Measurements from ENCODE around the gene MKLN1.
"Not testable (repeated sequence)": the region's sequence is repeated elsewhere in the genome, so short reads cannot be mapped to it uniquely, and the experiment has no call there.

The MKLN1 gene

GRCh38 chr7:131403322-131403721 lies 75.6 kb downstream of the MKLN1 start:
- peaks cover 32% of the 10 kb centered on the region for H3K36me3 ChIP-seq (ENCODE audit: control insufficient read depth, insufficient read depth, low read length)
- H3K4me3 ChIP-seq (ENCODE audit: low read depth, low read length): no peak overlapping the region
- peaks cover 26% of the 10 kb centered on the region for H3K4me1 ChIP-seq (ENCODE audit: control insufficient read depth, insufficient read depth, low read length)
- H3K27me3 ChIP-seq (ENCODE audit: control insufficient read depth, insufficient read depth, low read length): no peaks in the 10 kb centered on the region
- H3K27ac ChIP-seq (ENCODE audit: low read depth, low read length): no peak overlapping the region
- no peak overlapping the region for H3K9ac ChIP-seq (ENCODE audit: low read depth, low read length)
- H3K9me3 ChIP-seq (ENCODE audit: control insufficient read depth, insufficient read depth, low read length): peaks cover 4% of the 10 kb centered on the region; the same call in 1 of the 2 replicates

- Histone ChIP-seq H3K9me3 (ENCODE audit: control insufficient read depth, insufficient read depth, low read length) (peaks cover 4% of the 10 kb centered on the region; the same call in 1 of the 2 replicates), H3K4me3 (ENCODE audit: low read depth, low read length) (no peak overlapping the region), H3K4me1 (ENCODE audit: control insufficient read depth, insufficient read depth, low read length) (peaks cover 37% of the 10 kb centered on the region), H3K27ac (ENCODE audit: low read depth, low read length) (no peak overlapping the region), H3K9ac (ENCODE audit: low read depth, low read length) (no peak overlapping the region), H3K36me3 (ENCODE audit: control insufficient read depth, insufficient read depth, low read length) (peaks cover 24% of the 10 kb centered on the region), H3K27me3 (ENCODE audit: control insufficient read depth, insufficient read depth, low read length) (no peaks in the 10 kb centered on the region)
Observed at GRCh38 chr7:131404226-131404911, 76.7 kb downstream of the MKLN1 start.

GRCh38 chr7:131409129-131409766 lies 81.6 kb downstream of the MKLN1 start:
- H3K9me3 ChIP-seq (ENCODE audit: control insufficient read depth, insufficient read depth, low read length): no peaks in the 10 kb centered on the region
- H3K4me1 ChIP-seq (ENCODE audit: control insufficient read depth, insufficient read depth, low read length): peaks cover 59% of the 10 kb centered on the region
- H3K27ac ChIP-seq (ENCODE audit: low read depth, low read length): peak overlapping the region; percentile 84
- no peaks in the 10 kb centered on the region for H3K27me3 ChIP-seq (ENCODE audit: control insufficient read depth, insufficient read depth, low read length)
- H3K4me3 ChIP-seq (ENCODE audit: low read depth, low read length): peak overlapping the region; percentile 46
- H3K36me3 ChIP-seq (ENCODE audit: control insufficient read depth, insufficient read depth, low read length): peaks cover 18% of the 10 kb centered on the region
- H3K9ac ChIP-seq (ENCODE audit: low read depth, low read length): peak overlapping the region; percentile 60

GRCh38 chr7:131412031-131412430 lies 84.4 kb downstream of the MKLN1 start:
- Histone ChIP-seq H3K4me3 (ENCODE audit: low read depth, low read length) (no peak overlapping the region), H3K9ac (ENCODE audit: low read depth, low read length) (no peak overlapping the region), H3K4me1 (ENCODE audit: control insufficient read depth, insufficient read depth, low read length) (peaks cover 43% of the 10 kb centered on the region), H3K27ac (ENCODE audit: low read depth, low read length) (no peak overlapping the region), H3K27me3 (ENCODE audit: control insufficient read depth, insufficient read depth, low read length) (no peaks in the 10 kb centered on the region), H3K36me3 (ENCODE audit: control insufficient read depth, insufficient read depth, low read length) (peaks cover 28% of the 10 kb centered on the region), H3K9me3 (ENCODE audit: control insufficient read depth, insufficient read depth, low read length) (no peaks in the 10 kb centered on the region)

- Histone ChIP-seq H3K36me3 (ENCODE audit: control insufficient read depth, insufficient read depth, low read length) (peaks cover 28% of the 10 kb centered on the region), H3K9me3 (ENCODE audit: control insufficient read depth, insufficient read depth, low read length) (no peaks in the 10 kb centered on the region), H3K4me3 (ENCODE audit: low read depth, low read length) (no peak overlapping the region), H3K27me3 (ENCODE audit: control insufficient read depth, insufficient read depth, low read length) (no peaks in the 10 kb centered on the region), H3K4me1 (ENCODE audit: control insufficient read depth, insufficient read depth, low read length) (peaks cover 28% of the 10 kb centered on the region), H3K9ac (ENCODE audit: low read depth, low read length) (no peak overlapping the region), H3K27ac (ENCODE audit: low read depth, low read length) (no peak overlapping the region)
Observed at GRCh38 chr7:131413711-131414110, 86.0 kb downstream of the MKLN1 start.

GRCh38 chr7:131424219-131424822 lies 96.6 kb downstream of the MKLN1 start:
- no peak overlapping the region for H3K9ac ChIP-seq (ENCODE audit: low read depth, low read length)
- H3K36me3 ChIP-seq (ENCODE audit: control insufficient read depth, insufficient read depth, low read length): peaks cover 6% of the 10 kb centered on the region
- no peaks in the 10 kb centered on the region for H3K27me3 ChIP-seq (ENCODE audit: control insufficient read depth, insufficient read depth, low read length)
- no peaks in the 10 kb centered on the region for H3K9me3 ChIP-seq (ENCODE audit: control insufficient read depth, insufficient read depth, low read length)
- H3K27ac ChIP-seq (ENCODE audit: low read depth, low read length): no peak overlapping the region
- H3K4me3 ChIP-seq (ENCODE audit: low read depth, low read length): no peak overlapping the region
- peaks cover 3% of the 10 kb centered on the region; the same call in 1 of the 2 replicates for H3K4me1 ChIP-seq (ENCODE audit: control insufficient read depth, insufficient read depth, low read length)

GRCh38 chr7:131425992-131426391 lies 98.3 kb downstream of the MKLN1 start:
- H3K36me3 ChIP-seq (ENCODE audit: control insufficient read depth, insufficient read depth, low read length): peaks cover 18% of the 10 kb centered on the region
- H3K9me3 ChIP-seq (ENCODE audit: control insufficient read depth, insufficient read depth, low read length): no peaks in the 10 kb centered on the region
- H3K27ac ChIP-seq (ENCODE audit: low read depth, low read length): no peak overlapping the region
- no peak overlapping the region for H3K9ac ChIP-seq (ENCODE audit: low read depth, low read length)
- no peak overlapping the region for H3K4me3 ChIP-seq (ENCODE audit: low read depth, low read length)
- no peaks in the 10 kb centered on the region; the same call in 1 of the 2 replicates for H3K4me1 ChIP-seq (ENCODE audit: control insufficient read depth, insufficient read depth, low read length)
- no peaks in the 10 kb centered on the region for H3K27me3 ChIP-seq (ENCODE audit: control insufficient read depth, insufficient read depth, low read length)

- not testable (repeated sequence) for H3K27me3 ChIP-seq (ENCODE audit: control insufficient read depth, insufficient read depth, low read length); H3K4me3 ChIP-seq (ENCODE audit: low read depth, low read length); H3K4me1 ChIP-seq (ENCODE audit: control insufficient read depth, insufficient read depth, low read length); H3K9ac ChIP-seq (ENCODE audit: low read depth, low read length); H3K9me3 ChIP-seq (ENCODE audit: control insufficient read depth, insufficient read depth, low read length); H3K27ac ChIP-seq (ENCODE audit: low read depth, low read length)
- H3K36me3 ChIP-seq (ENCODE audit: control insufficient read depth, insufficient read depth, low read length): peaks cover 24% of the 10 kb centered on the region
Observed at GRCh38 chr7:131430826-131431225, 103.2 kb downstream of the MKLN1 start.

- Histone ChIP-seq H3K4me3 (ENCODE audit: low read depth, low read length) (no peak overlapping the region), H3K9me3 (ENCODE audit: control insufficient read depth, insufficient read depth, low read length) (no peaks in the 10 kb centered on the region), H3K27ac (ENCODE audit: low read depth, low read length) (no peak overlapping the region), H3K9ac (ENCODE audit: low read depth, low read length) (no peak overlapping the region), H3K36me3 (ENCODE audit: control insufficient read depth, insufficient read depth, low read length) (peaks cover 24% of the 10 kb centered on the region), H3K4me1 (ENCODE audit: control insufficient read depth, insufficient read depth, low read length) (no peaks in the 10 kb centered on the region), H3K27me3 (ENCODE audit: control insufficient read depth, insufficient read depth, low read length) (no peaks in the 10 kb centered on the region)
Observed at GRCh38 chr7:131431289-131431688, 103.6 kb downstream of the MKLN1 start.

- Histone ChIP-seq H3K27me3 (ENCODE audit: control insufficient read depth, insufficient read depth, low read length) (no peaks in the 10 kb centered on the region), H3K4me3 (ENCODE audit: low read depth, low read length) (no peak overlapping the region), H3K36me3 (ENCODE audit: control insufficient read depth, insufficient read depth, low read length) (peaks cover 24% of the 10 kb centered on the region), H3K27ac (ENCODE audit: low read depth, low read length) (no peak overlapping the region), H3K9me3 (ENCODE audit: control insufficient read depth, insufficient read depth, low read length) (no peaks in the 10 kb centered on the region), H3K4me1 (ENCODE audit: control insufficient read depth, insufficient read depth, low read length) (no peaks in the 10 kb centered on the region), H3K9ac (ENCODE audit: low read depth, low read length) (no peak overlapping the region)
Observed at GRCh38 chr7:131431756-131432155, 104.1 kb downstream of the MKLN1 start.

- Histone ChIP-seq H3K9ac (ENCODE audit: low read depth, low read length) (no peak overlapping the region), H3K27me3 (ENCODE audit: control insufficient read depth, insufficient read depth, low read length) (no peaks in the 10 kb centered on the region), H3K36me3 (ENCODE audit: control insufficient read depth, insufficient read depth, low read length) (peaks cover 23% of the 10 kb centered on the region), H3K4me1 (ENCODE audit: control insufficient read depth, insufficient read depth, low read length) (peaks cover 21% of the 10 kb centered on the region), H3K27ac (ENCODE audit: low read depth, low read length) (no peak overlapping the region), H3K9me3 (ENCODE audit: control insufficient read depth, insufficient read depth, low read length) (no peaks in the 10 kb centered on the region), H3K4me3 (ENCODE audit: low read depth, low read length) (no peak overlapping the region)
Observed at GRCh38 chr7:131436384-131436783, 108.7 kb downstream of the MKLN1 start.

Data from HUES48 (cell line).